HUDEP-2 (cell line): ENCODE data around the gene MED9.
A peak's percentile ranks its signal among the peaks of the same experiment; 100 is the strongest.
"Not testable (repeated sequence)": the region's sequence is repeated elsewhere in the genome, so short reads cannot be mapped to it uniquely, and the experiment has no call there.

Experiments
- DNase-seq, 76 experiments: peaks; one replicate each; lab custom pipeline; 2025; ENCODE audit not compliant: unreplicated experiment in 76 of 76; lab: John Stamatoyannopoulos, UW

Gene MED9

DNA sequence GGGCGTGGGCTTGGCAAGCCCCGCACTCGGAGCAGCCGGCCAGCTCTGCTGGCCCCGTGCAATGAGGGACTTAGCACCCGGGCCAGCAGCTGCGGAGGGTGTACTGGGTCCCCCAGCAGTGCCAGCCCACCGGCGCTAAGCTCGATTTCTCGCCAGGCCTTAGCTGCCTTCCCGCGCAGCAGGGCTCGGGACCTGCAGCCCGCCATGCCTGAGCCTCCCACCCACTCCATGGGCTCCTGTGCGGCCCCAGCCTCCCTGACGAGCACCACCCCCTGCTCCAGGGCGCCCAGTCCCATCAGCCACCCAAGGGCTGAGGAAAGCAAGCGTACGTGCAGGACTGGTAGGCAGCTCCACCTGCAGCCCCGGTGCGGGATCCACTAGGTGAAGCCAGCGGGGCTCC lies 9.6 kb downstream of the MED9 start:
- not testable (repeated sequence) for DNase-seq

DNA sequence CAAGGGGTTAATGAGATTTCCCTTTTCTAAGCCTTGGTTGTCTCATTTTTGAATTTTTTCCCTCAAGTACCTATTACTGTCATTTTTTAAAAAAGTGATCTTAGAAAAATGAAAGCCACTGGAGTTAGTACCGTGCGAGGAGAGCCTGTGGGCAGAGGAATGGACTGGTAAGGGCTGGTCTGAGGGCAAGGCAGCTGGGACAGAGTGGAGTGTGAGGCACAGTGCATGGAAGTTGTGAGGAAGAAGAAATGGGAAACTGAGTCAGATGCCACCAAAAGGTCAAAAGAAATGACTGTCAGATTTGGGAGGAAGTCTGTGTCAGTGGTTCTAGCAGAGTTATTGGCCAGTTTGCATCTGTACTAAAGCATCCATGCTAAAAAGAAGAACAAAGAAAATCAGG lies 11.2 kb downstream of the MED9 start:
- DNase-seq = no peak

DNA sequence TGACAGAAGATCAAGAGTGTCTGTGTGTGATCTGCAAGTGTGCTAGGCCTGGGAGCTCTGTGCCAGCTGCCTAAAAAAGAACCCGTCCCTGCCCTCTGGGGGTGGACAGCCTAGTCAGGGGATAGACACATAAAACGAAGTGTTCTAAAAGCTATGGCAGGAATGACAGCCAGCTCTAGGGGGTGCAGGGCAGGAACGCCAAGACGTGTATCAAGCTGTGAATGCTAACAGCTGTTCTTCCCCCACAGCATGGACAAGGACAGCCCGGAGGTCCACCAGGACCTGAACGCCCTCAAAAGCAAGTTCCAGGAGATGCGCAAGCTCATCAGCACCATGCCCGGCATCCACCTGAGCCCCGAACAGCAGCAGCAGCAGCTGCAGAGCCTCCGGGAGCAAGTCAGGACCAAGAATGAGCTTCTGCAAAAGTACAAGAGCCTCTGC lies 14.3 kb downstream of the MED9 start:
- no peak for DNase-seq

DNA sequence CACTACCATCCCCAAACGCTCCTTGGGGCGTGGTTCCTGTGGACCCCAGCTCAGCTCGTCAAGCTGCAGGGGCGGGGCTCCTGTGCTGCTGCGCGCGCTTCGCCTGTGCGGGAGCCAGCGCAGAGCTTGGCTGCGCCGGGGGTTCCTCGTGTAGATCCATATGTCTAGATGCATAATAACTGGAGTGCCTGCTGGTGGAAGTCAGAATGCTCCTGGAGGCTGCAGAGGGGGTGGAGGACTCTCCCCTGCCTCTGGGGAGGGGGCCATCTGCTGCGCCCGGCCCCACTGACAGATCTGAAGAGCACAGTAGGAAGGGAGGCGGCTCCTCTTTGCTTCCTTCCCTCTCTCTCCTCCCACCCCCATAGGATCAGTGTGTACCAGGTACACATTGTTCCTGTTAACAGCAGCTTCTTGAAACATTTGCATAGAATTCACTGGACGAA lies 14.8 kb downstream of the MED9 start:
- DNase-seq = no peak

DNA sequence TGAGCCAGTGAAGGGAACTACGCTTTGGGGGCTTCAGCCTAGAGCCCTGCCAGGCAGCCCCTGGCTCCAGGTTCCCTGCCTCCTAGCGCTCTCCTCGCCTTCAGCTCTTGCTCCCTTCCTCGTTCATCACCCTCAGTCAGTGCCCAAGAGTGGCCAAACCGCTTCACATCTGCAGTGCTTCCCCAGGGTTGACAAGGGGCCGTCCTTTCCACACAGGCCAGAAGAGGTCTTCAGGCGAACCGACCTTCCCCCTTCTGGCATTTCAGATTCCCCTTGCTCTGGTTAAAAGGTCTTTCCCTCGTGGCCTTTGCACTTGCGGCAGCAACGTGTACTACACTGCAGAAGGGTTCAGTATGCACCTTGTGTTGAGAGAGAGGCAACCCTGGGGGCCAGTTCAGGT lies 15.3 kb downstream of the MED9 start:
- DNase-seq = no peak

DNA sequence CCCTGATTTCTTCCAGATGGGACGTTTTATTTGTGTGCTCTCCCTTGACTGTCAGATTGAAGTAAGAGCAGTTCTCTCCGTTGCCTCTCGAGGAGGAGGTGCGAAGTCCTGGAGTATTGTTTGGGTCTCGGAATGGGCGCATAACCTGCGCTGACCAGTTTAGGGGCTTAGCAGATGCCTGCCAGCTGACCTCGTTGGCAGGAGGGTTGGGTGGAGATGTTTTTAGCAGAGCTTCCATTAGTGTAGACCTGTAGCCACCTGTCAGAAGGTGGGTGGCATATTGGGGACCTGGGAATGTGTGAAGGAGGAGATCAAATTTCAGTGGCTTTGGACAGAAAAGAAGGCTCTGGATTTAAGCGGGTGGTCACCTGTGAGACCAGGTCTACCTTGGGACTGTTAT lies 15.8 kb downstream of the MED9 start:
- DNase-seq = no peak

DNA sequence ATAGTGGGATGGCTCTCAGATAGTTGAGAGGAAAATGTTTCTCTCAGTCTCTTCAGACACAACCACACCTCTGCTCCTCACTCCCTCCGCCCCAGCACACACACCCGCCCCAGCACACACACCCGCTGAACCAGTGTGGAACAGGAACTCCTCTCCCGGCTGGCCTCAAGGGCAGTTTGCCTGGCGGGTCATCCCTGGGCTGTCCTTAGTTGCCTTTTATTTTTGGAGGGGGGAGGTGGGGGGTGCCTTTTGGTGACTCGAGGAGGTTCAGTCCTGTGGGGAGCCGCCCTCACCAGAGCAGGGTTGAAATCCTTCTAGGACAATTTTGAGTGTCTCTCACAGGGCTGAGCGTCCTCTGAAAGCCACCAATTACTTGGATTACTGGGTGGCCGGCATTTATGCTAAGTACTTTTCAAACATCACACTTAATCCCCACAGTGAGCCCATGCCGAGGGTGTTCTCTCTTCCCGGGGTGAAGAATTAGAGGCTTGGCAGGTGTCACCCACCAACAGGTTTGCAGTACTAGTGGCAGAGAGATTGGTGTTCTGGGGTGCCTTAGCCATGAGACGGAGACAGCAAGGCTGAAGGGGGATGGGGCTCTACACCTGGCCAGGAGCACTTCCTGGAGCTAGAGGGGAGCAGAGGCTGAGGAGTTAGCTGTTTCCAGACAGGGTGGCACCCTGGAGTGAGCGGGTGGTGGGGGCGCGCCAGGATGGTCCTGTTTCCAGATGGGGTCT lies 16.6 kb downstream of the MED9 start:
- DNase-seq = peak in 35 of 76 experiments; percentile 9 to 57 (median 26)

DNA sequence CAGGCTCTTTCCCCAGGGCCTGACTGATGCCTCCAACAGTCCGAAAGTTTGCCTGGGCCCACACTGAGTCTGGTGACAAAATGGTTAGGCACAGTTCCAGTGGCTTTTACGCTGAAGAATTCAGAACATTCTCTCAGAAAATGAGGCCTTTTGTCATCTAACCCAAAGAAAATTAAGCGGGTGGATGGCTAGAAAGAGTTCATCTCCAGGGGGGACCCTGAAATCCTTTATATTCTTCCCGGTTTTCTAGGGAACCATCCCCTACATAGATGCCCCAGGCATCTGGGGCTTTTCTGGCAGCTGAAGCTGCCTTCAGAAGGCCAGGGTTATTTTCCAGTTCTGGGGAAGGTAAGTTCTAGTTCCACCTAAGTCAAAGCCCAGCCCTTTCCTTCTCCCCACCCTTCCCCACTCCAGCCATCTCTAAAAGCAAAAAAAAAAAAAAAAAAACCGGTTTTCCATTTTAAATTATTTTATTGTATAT lies 17.2 kb downstream of the MED9 start:
- no peak for DNase-seq

DNA sequence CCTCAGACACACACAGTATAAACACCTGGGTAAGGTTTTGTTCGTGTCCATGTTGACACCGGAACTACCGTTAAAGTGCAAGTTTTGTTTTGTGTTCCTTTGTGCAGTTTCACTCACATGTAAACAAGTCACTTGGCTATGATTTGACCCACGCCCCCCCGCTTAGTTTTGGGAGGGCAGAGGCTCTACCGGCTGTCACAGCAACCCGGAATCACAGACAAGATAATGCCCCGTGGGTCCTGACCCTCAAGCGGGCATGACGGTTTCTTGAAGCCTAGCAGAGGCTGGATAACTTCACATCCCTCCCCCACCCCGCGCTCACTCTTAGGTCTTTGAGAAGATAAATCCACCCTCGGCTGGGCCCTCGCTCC lies 17.7 kb downstream of the MED9 start:
- no peak for DNase-seq

DNA sequence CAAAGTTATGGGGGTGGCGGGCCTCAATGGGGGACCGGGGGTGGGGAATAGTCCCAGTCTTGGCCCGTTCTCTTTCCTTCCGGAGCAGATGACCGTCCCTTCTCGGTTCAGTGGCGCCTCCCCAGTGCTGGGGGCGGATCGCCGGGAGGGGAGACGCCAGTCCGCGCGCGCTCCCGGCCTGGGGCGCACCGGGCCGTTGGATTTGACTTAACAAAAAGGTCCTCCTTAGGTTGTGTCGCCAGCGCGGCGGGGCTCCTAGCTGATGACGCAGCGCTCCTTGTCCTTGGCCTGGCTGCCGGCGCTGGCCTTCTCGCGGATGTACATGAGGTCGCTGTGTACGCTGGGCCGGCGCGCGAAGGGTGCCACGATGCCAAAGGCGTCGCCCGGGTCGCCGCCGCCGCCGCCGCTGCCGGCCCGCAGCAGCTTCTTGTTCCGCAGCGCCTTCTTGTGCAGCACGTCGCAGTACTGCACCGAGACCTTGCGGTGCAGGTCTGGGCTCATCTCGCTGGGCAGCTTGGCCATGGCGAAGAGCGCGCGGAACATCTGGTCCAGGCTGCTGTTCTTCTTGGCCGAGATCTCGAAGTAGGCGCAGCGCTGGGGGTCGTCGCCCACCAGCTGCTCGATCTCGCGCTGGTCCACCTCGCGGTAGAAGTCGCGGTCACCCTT lies 18.2 kb downstream of the MED9 start:
- peak in 31 of 76 experiments; percentile 9 to 54 (median 31) for DNase-seq

DNA sequence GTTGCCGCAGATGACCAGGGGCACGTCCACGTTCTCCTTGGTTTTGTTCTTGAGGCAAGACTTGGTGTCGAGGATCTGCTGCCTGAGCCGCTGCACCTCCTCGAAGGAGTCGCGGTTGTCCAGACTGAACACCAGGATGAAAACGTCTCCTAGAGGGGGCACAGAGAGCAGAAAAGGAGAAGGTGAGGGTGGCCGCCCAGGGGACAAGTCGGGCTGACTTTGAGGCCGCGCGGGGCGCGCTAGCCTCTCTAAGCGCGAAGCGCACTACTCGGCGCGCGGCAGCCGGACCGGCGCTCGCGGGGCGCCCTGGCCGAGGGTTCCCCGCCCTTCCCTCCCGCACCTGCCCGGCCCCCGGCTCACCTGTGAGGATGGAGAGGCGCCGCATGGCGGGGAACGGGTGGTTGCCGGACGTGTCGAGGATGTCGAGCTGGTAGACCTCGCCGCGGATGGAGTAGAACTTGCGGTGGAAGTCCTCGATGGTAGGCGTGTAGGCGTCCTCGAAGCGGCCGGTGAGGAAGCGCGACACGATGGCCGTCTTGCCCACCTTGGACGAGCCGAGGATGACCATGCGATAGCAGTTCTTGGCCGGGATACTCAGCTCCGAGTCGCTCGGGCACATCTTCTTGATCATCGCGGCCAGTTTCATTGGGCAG lies 18.9 kb downstream of the MED9 start:
- peak in 14 of 76 experiments; percentile 18 to 84 (median 46) for DNase-seq

DNA sequence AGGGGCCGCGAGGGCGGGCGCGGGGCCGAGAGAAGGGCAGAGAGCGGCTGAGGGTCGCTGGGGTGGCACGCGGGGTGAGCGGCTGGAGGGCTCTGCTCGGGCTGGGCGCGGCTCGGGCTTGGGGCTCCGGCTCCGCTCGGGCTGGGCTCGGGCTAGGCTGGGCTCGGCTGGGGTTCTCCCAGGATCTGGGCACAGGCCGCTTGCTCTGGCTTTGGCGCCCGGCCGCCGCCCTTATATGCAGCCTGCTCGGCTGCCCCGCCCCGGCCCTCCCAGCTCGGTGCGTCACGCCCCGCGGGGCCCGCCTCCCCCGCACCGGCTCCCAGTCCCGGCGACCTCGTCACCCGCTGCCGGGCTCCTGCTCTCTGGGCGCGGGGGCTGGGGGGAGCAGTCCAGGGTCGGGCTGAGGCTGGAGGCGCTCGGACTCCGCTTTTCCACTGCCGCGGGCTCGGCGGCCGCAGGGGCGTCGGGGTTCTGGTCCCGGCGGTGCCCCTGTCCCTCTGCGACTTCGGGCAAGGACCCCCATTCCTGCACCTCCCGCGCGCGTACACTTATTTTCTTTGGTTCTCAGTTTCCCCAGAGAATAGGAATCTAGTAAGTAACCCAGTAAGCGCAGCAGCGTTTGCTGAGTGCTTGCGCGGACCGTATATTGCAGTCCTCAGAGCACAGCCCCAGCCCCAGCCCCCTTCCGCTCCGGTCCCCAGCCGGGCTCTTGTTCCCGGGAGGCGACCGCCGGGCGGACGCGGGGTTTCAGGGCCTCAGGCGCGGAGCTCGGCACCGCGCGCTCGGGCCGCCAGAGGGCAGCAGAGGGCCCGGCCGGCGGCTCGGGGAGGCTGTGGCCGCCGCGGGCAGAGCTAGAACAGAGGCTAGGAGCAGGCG lies 19.6 kb downstream of the MED9 start, which contains the start of gene RASD1:
Gene RASD1, minus strand, starts transcription at position 207 of the 876 bp plus-strand sequence. CDS start 214 bp downstream, outside the sequence.
- DNase-seq = peak in 74 of 76 experiments; percentile 40 to 89 (median 79)

DNA sequence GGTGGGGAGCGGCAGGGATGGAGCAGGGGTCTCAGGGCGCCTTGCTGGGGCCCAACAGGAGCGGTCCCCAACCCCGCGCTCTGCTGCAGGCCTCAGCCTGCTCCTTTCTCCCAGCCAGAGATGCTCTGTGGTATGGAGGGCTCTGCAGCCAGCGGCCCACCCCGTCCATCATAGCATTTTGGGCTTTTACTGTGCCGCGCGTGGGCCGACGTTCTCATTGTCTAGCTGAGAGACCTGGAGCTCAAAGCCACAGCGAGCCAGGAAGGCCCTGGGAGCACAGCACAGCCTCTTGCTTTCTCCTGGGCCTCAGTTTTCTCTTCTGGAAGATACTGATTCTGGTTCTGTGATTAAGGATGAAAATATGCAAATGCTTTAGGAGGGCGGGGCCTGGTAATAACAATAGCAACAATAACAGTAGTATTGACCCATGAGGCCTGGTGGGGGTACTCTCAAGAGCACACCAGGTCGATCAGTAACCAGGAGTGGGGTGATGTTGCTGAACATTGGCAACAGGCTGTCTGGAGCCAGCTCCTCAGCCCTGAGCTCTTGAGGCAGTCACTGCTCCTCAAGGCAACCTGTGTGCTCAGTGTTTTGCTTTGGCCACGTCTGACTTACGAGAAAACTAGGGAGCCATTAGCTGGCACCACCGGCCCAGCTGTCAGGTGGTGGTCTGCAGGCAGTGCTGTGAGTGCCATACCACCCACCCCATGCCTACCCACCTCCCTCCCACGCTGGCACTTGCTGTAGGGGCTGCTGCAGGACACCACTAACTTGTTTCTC lies 20.5 kb downstream of the MED9 start:
- DNase-seq = no peak

DNA sequence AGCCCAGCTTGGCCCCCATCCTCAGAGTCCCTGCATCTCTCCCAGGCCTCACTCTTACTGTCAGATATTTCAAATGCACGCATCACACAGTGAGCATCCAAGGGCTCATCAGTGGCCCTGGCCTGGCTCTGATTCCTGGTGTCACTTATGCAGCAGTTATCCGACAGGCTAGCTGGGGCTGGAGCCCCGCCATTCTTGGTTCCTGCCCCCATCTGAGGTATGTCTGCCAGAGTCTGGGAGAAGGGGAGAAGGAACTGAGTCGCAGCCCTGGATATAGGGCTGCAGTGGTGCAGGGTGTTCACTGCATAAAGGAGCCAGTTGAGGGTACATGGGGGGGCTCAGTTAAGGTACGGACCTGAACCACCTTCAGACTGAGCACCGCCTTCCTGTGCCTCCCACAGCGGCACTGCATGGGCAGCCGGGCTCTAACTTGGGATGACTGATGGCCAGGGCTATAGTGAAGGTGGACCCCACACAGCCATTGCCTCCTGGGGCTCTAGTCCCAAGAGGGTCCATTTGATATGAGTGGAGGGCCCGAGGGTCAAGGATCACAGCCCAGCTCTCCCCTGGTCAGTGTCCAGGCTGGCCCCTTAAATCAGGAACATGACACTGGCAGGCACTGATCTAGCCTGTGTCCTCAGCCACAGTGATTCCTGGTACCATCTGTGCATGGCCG lies 21.2 kb downstream of the MED9 start:
- DNase-seq = no peak

DNA sequence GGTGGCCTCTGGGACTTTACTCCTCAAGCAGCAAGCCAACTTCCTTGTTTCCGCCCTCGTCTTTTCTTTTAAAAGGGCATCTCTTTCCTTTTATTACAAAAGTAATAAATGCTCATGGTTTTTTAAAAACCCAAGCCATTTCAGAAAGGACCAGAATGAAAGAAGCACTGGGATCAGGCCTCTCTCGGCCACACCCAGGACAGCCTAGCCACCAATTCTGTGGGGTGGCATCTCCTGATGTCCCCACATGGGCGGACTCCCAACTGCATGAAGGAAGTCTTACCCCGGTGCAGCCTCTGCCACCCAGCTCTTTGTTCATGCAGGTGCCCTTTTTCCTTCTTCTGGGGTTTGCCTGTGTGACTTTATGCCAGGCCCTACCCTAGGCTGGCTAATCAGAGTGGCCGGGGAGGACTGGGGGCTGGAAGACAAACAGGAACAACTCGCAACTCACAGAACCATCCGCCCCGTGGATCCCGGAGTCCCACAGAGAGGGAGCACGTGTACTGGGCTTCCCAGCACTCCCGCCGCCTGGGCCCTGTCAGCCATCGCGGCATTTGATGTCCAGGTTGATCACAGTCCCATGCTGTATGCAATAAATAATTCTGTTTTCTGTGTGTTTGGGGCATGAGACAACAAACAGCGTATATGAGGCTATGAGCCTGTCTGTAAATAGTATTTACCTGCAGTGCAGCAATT lies 22.0 kb downstream of the MED9 start:
- DNase-seq = no peak

DNA sequence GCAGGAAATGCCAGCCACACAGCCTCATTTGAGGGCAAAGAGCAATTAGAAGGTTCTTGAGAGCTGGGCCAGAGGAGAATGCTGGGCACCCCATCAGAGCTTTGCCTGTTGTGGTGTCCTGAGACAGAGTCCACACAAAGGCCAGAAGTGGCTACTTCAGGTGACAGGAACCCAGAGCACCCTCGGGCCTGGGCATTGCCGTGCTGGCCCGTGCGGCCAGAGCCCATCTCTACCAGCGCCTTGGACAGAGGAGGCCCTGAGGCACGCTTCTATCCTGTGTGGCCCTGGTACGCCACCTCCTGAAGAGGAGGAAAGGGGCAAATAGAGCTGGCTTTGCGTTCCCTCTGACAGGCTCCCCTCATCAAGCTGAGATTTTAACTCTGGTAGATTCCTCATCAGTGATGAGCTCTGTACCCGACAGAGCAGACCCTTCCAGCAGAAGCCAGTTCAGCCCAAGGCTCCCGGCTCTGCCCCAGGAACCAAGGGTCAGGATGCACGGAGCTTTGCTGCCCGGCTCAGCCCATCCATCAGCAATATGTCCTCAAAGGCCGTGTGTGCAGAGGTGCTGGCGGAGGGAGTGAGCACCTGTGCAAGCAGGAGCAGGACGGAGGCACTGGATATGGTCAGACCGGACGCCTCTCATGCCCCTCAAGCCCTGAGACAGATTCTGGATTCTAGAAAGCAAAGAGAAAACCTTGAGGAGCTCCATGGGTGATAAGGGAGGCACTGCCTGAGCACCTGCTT lies 22.8 kb downstream of the MED9 start:
- DNase-seq = no peak

DNA sequence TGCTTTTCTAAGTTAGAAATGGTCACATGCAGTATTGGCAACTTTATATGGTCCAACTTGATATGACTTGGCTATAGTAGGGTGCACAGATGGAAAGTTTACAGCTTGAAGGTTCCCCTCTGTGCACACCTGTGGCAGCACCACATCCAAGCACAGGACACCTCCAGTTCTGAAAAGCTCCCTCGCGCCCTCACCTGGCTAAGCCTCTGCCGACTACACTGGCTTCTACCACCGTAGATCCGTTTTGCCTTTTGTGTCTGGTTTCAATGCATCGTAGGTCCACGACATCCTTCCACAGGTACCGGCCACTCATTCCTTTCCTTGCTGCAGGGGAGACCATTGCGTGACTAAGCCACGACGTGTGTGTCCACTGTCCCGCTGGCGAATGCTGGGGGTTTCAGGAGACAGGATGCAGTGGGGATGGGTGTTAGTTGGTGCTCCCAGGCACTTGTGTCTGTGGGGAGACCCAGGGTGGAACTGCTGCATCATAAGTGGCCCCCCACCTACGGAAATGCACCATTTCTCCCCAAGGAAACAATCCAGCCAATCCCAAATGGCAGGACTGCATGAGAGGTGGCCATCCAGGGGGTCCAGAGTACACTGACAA lies 24.3 kb downstream of the MED9 start:
- no peak for DNase-seq
